Nephron (organoid): ENCODE data around the gene HEATR5B.
A peak's percentile ranks its signal among the peaks of the same experiment; 100 is the strongest.

ENCODE experiments used
- H3K27ac Mint-ChIP-seq, 3 experiments: 2 replicates each; pipeline ENCODE4 v1.8.0; 2020; ENCODE audit warnings: mixed read lengths in 3 of 3, mild to moderate bottlenecking in 2 of 3, moderate library complexity in 1 of 3
- H3K27me3 Mint-ChIP-seq: 2 replicates; pipeline ENCODE4 v1.8.0; 2021; ENCODE audit warnings: low read depth, mild to moderate bottlenecking, moderate library complexity, mixed read lengths
- H3K36me3 Mint-ChIP-seq: 2 replicates; pipeline ENCODE4 v1.8.0; 2020; ENCODE audit warnings: low read depth, mixed read lengths
- H3K4me1 Mint-ChIP-seq: 2 replicates; pipeline ENCODE4 v1.8.0; 2020; ENCODE audit warnings: mixed read lengths
- H3K4me3 Mint-ChIP-seq, 3 experiments: 2 replicates each; pipeline ENCODE4 v1.8.0; 2020; ENCODE audit warnings: mild to moderate bottlenecking in 3 of 3, mixed read lengths in 3 of 3, moderate library complexity in 2 of 3
- H3K9me3 Mint-ChIP-seq: 2 replicates; pipeline ENCODE4 v1.8.0; 2020; ENCODE audit warnings: mixed read lengths
- CTCF ChIP-seq, 3 experiments: fragments of 200-600 bp; sonication (generic); IDR thresholded peaks; one replicate each; pipeline ENCODE4 v1.5.0; 2021; ENCODE audit warnings: antibody characterized with exemption in 3 of 3; ENCODE audit not compliant: unreplicated experiment in 3 of 3

The HEATR5B gene

GRCh38 chr2:36965206-36965605 lies 119.0 kb downstream of the HEATR5B start:
- Mint-ChIP-seq H3K27ac (peak overlapping the region; percentile 63 to 92 (median 82)), H3K4me3 (peak overlapping the region; percentile 92 to 98 (median 97)), H3K4me1 (peaks cover 27% of the 10 kb centered on the region), H3K36me3 (no peaks in the 10 kb centered on the region), H3K9me3 (no peaks in the 10 kb centered on the region), H3K27me3 (peaks cover 4% of the 10 kb centered on the region)
- TF ChIP-seq CTCF (IDR thresholded peaks at IDR 0.05; ENCODE audit: unreplicated experiment in 3 of 3): no peak

- peak overlapping the region in 2 of 3 experiments; percentile 82 to 92 for H3K27ac Mint-ChIP-seq
- H3K4me3 Mint-ChIP-seq: peak overlapping the region; percentile 92 to 98 (median 97)
- H3K36me3 Mint-ChIP-seq: no peaks in the 10 kb centered on the region
Measured at GRCh38 chr2:36964496-36965058, 119.6 kb downstream of the HEATR5B start.

GRCh38 chr2:36963734-36964133 lies 120.4 kb downstream of the HEATR5B start:
- Mint-ChIP-seq H3K27me3 (peaks cover 2% of the 10 kb centered on the region), H3K4me1 (peaks cover 27% of the 10 kb centered on the region), H3K4me3 (peak overlapping the region; percentile 17 to 46 (median 22)), H3K36me3 (no peaks in the 10 kb centered on the region), H3K27ac (no peak overlapping the region), H3K9me3 (no peaks in the 10 kb centered on the region)
- no peak for TF ChIP-seq CTCF (IDR thresholded peaks at IDR 0.05; ENCODE audit: unreplicated experiment in 3 of 3)

More at GRCh38 chr2:36964496-36965058, 119.6 kb downstream of the HEATR5B start:
- TF ChIP-seq CTCF (IDR thresholded peaks at IDR 0.05; ENCODE audit: unreplicated experiment in 3 of 3): no peak
- peaks cover 27% of the 10 kb centered on the region for H3K4me1 Mint-ChIP-seq
- peaks cover 4% of the 10 kb centered on the region for H3K27me3 Mint-ChIP-seq
- no peaks in the 10 kb centered on the region for H3K9me3 Mint-ChIP-seq

GRCh38 chr2:36963106-36963505 lies 121.1 kb downstream of the HEATR5B start:
- H3K27me3 Mint-ChIP-seq: no peaks in the 10 kb centered on the region
- peak overlapping the region; percentile 51 to 76 (median 71) for H3K4me3 Mint-ChIP-seq
- H3K27ac Mint-ChIP-seq: no peak overlapping the region
- no peak for TF ChIP-seq CTCF (IDR thresholded peaks at IDR 0.05; ENCODE audit: unreplicated experiment in 3 of 3)
- peaks cover 27% of the 10 kb centered on the region for H3K4me1 Mint-ChIP-seq
- H3K36me3 Mint-ChIP-seq: peaks cover 6% of the 10 kb centered on the region
- no peaks in the 10 kb centered on the region for H3K9me3 Mint-ChIP-seq

- H3K4me3 Mint-ChIP-seq: no peak overlapping the region
- peaks cover 22% of the 10 kb centered on the region for H3K4me1 Mint-ChIP-seq
- H3K36me3 Mint-ChIP-seq: peaks cover 8% of the 10 kb centered on the region
- no peak for TF ChIP-seq CTCF (IDR thresholded peaks at IDR 0.05; ENCODE audit: unreplicated experiment in 3 of 3)
- H3K27me3 Mint-ChIP-seq: no peaks in the 10 kb centered on the region
- no peak overlapping the region for H3K27ac Mint-ChIP-seq
- H3K9me3 Mint-ChIP-seq: no peaks in the 10 kb centered on the region
Measured at GRCh38 chr2:36960773-36961172, 123.4 kb downstream of the HEATR5B start.

GRCh38 chr2:36960005-36960675 lies 124.0 kb downstream of the HEATR5B start:
- no peaks in the 10 kb centered on the region for H3K9me3 Mint-ChIP-seq
- H3K4me1 Mint-ChIP-seq: peaks cover 17% of the 10 kb centered on the region
- H3K27me3 Mint-ChIP-seq: no peaks in the 10 kb centered on the region
- H3K4me3 Mint-ChIP-seq: no peak overlapping the region
- H3K27ac Mint-ChIP-seq: no peak overlapping the region
- H3K36me3 Mint-ChIP-seq: peaks cover 8% of the 10 kb centered on the region
- no peak for TF ChIP-seq CTCF (IDR thresholded peaks at IDR 0.05; ENCODE audit: unreplicated experiment in 3 of 3)
